ENCODE results near the gene WDR11.
"Not testable (repeated sequence)": the region's sequence is repeated elsewhere in the genome, so short reads cannot be mapped to it uniquely, and the experiment has no call there.

WDR11 gene

GRCh38 chr10:120841522-120842189 lies 9.5 kb upstream of the WDR11 start:
- no peak for DNase-seq

DNA sequence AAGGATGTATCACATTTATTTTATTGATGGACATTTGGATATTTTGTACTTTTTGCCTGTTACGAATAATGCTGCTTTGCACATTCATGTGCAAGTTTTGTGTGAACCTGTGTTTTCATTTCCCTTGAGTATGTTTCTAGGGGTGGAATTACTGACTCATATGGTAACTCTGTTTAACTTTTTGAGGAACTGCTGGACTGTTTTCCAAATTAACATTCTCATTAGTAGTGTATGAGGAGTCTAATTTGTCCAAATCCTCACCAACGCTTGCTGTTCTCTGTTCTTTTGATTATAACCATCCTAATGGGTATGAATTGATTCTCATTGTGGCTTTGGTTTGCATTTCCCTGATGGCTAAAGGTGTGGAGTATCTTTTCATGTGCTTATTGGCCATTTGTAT lies 3.2 kb downstream of the WDR11 start:
- no peak for DNase-seq

DNA sequence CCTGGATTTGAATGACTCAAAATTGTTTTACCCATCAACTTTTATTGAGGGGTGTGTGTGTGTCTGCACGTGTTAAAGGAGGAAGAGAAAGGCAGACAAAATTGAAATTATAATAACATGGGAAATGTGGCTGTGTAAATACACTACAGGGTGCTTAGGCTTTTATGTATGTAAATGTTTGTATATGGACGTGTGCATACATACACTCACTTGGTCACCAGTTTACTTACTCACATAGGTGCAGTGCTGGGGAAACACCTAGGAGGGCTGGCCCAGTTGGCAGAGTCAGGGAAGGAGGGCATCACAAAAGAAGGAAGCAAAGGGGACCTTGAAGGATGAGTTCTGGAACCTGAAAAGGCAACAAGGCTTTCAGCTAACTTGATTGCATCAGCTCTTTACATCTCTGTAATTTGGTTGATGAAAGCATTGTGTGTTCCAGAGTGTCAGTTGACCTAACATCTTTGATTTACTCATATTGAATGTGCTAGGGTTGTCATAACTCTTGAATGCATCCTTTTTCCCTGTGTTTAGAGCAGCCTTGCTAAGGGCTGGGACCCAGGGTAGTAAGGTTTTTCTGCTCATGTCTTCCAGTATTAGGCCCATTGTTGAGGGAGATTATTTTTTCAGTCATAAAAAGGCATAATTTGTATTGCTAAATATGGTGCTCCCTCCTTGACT lies 10.2 kb downstream of the WDR11 start:
- DNase-seq, result no peak

GRCh38 chr10:120873741-120874140 lies 22.6 kb downstream of the WDR11 start:
- DNase-seq, result no peak

GRCh38 chr10:120883071-120883470 lies 31.9 kb downstream of the WDR11 start:
- no peak for DNase-seq

GRCh38 chr10:120887482-120887881 lies 36.3 kb downstream of the WDR11 start:
- no peak for DNase-seq

DNA sequence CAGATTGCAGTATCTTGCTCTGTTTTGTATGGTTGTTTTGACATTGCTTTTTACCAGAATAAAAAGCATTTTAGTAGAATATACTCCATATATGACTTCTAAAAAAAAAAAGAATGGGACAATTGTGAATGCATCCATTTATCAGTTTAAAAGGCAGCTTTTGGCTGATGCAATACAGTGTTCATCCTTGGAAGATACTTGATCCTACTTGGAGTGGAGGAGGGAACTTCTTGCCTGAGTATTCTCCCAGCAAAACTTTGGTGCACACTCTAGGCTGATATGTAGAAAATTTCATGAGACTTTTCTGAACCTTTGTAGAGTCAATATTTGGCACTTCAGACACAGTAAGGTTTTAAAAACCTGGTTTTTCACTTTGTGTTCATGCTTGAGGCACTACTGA lies 40.2 kb downstream of the WDR11 start:
- no peak for DNase-seq

GRCh38 chr10:120894556-120894955 lies 43.4 kb downstream of the WDR11 start:
- no peak for DNase-seq

- no peak for DNase-seq
Measured at GRCh38 chr10:120897343-120897742, 46.2 kb downstream of the WDR11 start.

DNA sequence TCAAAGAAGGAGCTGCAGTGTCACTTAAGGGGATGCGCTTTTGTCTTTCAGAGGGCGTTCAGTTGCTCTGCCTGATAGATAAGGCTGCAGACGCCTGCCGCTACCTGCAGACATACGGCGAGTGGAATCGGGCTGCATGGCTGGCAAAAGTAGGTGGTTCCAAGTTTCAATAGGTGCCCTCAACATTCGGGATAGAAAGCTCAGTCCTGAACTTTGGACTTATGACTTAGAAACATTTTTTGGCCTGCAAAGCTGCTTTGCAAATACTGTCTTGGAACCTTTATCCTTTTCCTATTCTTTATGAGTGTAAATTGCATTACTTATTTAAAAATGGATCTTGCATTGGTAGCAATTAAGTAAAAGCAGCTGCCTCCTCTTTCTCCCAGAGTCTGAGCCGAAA lies 54.1 kb downstream of the WDR11 start:
- no peak for DNase-seq

DNA sequence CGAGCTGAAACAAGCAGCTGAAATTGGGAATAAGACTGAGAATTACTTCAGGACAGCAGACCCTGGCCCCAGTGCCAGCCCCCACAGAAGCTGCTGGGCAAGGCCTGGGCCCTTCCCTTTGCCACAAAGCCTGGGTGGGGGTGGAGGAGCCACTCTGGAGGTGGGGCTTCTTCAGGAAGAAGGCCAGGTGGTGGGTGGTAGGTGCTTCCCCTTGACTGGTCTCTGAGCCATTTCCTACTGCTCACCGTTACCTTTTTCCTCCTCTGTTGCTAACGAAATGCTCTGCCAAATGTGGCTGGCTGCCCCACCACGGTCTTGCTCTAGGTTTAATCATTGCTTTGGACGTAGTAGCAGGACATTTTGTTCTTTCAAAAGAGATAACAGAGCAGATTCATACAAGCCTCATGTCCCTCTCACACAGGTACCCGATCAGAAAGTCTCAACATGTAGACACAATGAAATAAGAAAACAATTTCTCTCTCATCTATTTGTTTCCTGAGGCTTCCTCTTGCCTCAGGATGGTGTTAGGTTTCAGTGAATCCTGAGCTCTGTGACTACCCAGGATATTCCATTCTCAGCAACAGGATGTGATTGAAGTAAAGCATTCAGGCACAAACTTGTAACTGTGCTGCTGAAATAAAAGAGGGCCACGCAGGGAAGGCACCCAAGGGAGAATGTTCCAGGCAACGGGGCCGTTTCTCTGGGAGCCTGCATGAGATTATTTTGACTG lies 66.5 kb downstream of the WDR11 start:
- DNase-seq, result no peak

DNA sequence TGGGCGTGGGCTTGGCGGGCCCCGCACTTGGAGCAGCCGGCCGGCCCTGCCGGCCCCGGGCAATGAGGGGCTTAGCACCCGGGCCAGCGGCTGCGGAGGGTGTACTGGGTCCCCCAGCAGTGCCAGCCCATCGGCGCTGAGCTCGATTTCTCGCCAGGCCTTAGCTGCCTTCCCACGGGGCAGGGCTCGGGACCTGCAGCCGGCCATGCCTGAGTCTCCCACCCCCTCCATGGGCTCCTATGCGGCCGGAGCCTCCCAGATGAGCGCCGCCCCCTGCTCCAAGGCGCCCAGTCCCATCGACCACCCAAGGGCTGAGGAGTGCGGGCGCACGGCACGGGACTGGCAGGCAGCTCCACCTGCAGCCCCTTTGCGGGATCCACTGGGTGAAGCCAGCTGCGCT lies 72.7 kb downstream of the WDR11 start:
- not testable (repeated sequence) for DNase-seq

- DNase-seq, result no peak
Measured at GRCh38 chr10:120926611-120927010, 75.4 kb downstream of the WDR11 start.

DNA sequence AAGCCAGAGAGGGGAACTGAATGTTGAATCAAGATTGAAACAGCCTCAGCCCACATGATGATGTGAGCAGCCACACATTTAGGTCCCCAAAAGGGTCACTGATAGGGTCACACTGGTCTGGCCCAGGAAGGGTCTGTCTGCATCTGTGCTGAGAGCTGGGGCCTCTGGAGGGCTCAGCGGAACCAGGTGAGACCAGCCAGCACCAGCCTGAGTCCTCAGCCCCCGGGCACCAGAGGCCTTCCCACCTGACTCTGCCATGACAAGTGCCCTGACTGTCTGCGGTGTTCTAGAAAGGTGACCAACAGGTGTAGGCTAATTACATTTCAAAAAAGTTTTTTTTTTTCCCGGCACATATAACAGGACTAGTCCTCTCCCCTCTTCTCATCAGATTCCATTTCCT lies 76.2 kb downstream of the WDR11 start:
- no peak for DNase-seq

DNA sequence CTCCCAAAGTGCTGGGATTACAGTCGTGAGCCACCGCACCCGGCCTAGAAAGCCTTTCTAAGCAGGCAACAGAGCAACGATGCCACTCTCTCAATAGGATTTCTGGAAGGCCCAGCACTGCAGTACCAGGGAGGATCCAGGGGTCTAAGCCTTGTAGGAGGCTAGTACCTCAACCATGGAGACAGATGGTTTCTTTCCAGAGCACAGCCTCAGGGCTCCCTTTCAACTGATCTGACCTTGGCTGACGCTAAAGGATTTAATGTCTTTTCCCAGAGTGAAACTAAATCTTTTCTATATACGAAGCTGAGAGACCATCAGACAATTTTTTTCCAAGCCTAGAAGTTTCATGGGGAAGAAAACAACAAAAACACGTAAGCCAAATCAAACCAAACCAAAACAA lies 78.0 kb downstream of the WDR11 start:
- no peak for DNase-seq

GRCh38 chr10:120931423-120931822 lies 80.3 kb downstream of the WDR11 start:
- DNase-seq, result no peak

- no peak for DNase-seq
Measured at GRCh38 chr10:120931999-120932398, 80.8 kb downstream of the WDR11 start.

DNA sequence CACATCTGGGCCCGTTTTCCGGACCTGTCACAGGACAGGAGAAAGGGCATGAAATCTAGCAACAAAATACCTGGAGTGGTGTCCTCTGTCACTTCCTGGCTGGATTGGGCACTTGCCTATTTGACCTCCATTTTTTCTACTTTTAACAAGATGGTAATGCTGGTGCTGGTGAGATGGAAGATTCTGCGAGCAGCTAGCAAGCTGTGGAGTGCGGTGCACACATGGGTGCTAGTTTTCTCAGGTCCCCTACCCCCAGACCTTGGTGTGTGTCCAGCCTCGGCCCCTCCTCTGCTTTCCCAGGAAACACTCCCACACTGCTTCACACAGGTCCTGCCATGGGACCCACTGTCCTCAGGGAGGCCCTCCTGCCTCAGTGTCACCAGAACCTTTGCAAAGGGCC lies 87.7 kb downstream of the WDR11 start:
- no peak for DNase-seq

- DNase-seq, result no peak
Measured at GRCh38 chr10:120940299-120940900, 89.2 kb downstream of the WDR11 start.

GRCh38 chr10:120941501-120941900 lies 90.3 kb downstream of the WDR11 start:
- DNase-seq, result no peak

DNA sequence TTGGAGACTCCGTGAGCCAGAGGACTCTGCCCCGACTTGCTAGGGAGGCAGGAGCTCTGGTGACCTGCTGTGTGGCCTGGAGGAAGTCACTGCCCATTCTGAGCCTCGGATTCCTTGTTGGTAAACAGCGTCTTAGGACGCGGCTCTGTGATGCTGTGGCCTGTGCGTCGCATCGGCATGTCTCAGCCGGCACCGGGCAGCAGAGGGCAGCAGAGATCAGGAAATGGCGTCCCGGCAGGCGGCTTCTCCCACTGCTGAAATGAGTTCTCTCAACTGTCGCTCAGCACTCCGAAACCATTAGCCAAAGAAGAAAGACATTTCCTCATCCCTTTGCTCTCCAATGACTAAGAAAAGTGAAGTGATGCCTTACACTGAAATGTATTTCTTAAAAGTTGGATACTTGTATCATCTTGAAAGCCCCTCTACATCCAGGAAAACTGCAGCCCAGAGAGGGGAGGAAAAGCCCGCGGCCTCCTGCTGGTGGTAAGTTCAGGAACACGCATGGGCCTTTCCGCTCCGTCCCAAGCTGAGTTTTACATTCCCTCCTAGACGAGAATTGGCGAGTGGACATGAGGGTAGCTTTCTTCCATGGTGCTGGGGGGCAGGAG lies 91.7 kb downstream of the WDR11 start:
- DNase-seq, result peak; percentile 75

GRCh38 chr10:120943542-120943941 lies 92.4 kb downstream of the WDR11 start:
- no peak for DNase-seq

DNA sequence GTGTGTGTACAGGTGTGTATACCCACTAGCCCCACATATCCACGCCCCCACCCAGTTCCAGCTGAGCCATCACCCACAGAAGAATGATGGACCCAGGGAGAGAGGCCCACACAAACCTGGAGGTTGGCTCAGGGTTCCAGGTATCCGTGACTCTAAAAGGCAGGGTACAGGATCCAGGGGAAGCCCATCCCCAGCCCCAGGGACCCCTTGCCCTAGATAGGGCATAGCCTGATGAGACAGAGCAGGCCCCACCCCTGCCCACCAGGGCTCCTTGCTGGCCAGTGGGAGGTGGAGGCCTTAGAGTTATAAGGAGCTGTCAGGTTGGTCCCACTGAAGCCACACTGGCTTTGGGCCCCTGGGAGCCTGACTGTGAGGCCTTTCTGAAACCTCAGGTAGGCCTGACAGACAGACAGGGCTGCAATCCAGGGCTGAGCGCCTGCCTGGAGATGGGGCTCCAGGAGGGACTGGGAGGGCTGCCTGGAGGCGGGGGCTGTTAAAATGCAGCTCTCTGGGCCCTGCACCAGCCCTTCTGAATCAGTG lies 93.5 kb downstream of the WDR11 start:
- no peak for DNase-seq
